Posterior vena cava (tissue), 2 donors: ENCODE data around the gene NTM. TPM values are rescaled to one million over a fixed set of nuclear protein-coding genes. Genes with fewer than 3 reads are reported as not detected.

Experiments used
- DNase-seq: peaks from one replicate; pipeline ENCODE4 v3.0.0-alpha.2; 2020; ENCODE audit warnings: low spot score
- intact Hi-C, 2 donors: fragments of 100-400 bp; cut with DNase I; formaldehyde crosslinking; loops; one replicate each; pipeline versions ENCODE4 v1.14.1 to v1.14.2; 2022 to 2023
- total RNA-seq, 2 donors: library from RNA; stranded (reverse); fragmentation: NEBNext Ultra II Directional; extraction: Animal tissue kit (Norgen Biotek cat#: 25700); gene quantifications; one replicate each; pipeline ENCODE4 v1.2.1, GENCODE V29; 2021
- donor health status: DM: yes; HTN: yes; CAD: no.
- donor health status: DM: yes; HTN: yes; CAD: no.

The NTM gene
- total RNA-seq, 2 donors from 2014 or later, result 8.2 to 16.1 TPM

DNA sequence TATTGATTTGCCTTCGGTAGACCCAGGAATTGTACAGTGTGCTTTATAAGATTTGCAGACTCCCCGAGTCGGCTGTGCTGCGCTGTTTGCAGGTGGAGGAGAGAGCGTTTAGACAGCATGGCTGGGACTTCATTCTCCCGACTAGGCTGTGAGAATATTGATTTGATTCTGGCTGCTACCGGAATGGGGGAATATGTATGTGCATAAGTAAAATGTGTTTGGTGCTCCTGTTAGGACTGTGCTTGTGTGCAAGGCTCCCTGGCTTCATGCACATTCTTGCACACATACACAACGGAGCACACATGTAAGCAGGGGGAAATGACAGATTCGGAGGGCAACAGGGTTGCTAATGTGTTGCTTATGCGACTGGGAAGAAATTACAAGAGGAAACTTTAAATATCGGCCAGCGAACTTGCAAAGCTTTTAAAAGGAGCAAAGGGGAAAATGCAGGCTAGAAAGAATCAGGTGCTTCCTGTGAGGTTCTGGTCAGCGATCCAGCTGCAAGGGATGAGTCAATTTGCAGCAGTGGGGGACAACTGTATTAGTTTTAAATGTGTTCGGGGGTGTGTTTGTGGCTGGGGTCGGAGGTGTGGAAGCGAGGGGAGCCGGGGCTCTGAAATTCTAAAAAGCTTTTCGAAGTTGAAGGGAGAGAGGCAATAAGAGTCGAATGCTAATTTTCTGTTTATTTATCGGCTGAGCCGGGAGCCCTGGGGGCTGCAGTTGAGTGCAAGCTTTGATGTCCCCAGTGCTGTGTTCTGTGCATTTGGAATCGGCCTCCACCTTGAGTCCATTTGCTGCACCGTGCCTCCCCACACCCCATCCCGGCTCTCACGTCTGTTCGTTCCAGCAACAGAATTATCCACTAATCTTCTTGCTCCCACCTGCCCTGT lies 731 bp downstream of the NTM start:
- intact Hi-C loops, result loop anchor here in 1 of 2 donors (1.0 kb wide), 1 partner anchor 31 kb away; no protein-coding TSS in a partner anchor
- DNase-seq, result no peak

DNA sequence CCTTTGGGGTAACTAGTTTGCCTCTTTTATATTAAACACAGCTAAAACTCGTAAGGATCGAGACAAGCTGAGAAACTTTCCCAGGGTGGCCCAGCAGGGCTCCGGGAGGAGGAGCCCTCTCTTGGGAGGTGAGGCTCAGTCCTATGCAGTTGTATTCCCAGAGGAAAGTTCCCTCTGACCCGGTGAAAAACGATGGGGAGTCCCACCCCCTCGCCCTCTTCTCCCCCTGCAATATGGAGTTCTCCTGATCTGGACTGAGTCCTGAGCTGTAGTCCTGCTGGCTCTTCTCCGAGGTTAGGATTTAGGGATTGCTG lies 1.3 kb downstream of the NTM start:
- intact Hi-C loops, result no loop called here

GRCh38 chr11:131372234-131372962 lies 2.0 kb downstream of the NTM start:
- intact Hi-C loops, result no loop called here
- DNase-seq, result no peak

More for the DNA sequence above, 1.3 kb downstream of the NTM start:
- DNase-seq, result no peak

- intact Hi-C loops, result no loop called here
- no peak for DNase-seq
These were observed 2.8 kb downstream of the NTM start for GRCh38 chr11:131373095-131373725.

DNA sequence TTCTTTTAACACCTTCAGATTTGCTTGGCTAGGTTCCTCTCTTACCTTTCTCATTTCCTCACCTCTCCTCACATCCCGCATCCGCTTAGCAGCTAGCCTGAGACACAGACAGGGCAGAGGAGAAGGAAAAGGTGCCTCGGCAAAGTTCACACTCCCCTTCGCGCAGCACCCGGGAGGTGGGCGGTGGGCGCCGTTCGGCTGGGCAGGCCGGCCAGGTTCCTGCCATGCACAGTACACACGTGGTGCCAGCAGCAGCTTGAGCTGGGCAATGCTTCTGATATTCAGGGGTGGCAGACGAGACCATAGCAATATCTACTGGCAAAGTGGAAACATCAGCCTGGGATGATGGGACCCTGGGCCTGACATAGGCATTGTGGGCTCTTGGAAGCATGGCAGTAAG lies 3.3 kb downstream of the NTM start:
- intact Hi-C loops, result no loop called here
- DNase-seq, result no peak

DNA sequence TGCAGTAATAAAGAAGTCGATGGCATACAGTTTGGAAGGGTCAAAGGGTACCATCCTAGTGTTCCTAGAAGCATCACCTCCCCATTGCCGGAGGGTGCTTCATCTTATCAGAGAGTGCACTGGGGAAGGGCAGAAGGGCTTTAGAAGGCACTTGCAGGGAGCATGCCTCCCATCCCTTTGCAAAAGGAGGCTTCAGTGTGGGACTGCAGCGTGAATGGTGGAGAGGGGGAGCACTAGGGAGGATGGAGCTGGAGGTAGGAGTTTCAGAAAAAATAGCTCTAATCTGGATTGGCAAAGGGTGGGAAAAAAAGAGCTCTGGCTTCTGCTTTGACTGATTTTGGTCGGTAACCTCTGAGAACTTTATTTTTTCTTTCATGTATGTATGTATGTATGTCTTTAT lies 5.0 kb downstream of the NTM start:
- intact Hi-C loops, result no loop called here
- DNase-seq, result no peak

DNA sequence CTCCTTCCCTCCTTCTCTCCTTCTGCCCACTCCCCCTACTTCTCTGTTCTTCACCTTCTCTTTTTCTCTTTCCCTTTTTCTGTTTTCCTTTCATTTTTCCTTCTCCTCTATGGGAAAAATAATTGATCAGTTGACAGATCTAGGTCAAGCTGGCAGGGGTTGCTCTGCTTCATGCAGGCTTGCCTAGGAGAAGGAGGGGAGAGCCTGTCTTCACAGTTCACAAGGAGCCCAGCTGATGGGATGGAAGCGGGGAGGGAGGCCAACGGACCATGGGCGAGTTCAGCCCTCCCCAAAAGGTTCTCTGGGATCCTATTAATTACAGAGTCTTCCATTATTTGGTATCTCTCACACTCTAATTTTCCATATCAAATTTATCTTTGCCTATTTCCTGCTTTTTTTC lies 5.5 kb downstream of the NTM start:
- intact Hi-C loops, result no loop called here
- no peak for DNase-seq

DNA sequence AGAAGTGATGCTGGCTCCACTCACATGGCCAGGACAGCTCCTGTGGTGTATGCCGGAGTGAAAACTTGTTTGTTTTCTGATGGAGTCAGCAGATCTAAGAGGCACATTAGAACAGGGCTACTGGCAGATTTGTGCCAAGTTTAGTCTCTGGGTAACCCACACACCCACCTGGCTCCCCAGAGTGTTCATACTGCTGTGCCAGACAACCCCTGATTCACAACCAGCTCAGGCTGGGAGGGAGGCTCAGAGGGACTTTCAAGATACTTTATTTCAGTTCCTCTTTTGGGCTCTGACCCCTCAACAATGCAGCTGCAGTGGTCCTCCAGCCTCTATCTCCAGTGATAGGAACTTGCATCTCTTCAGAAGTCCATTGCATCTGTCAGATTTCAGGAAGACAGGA lies 8.5 kb downstream of the NTM start:
- intact Hi-C loops, result no loop called here
- no peak for DNase-seq

DNA sequence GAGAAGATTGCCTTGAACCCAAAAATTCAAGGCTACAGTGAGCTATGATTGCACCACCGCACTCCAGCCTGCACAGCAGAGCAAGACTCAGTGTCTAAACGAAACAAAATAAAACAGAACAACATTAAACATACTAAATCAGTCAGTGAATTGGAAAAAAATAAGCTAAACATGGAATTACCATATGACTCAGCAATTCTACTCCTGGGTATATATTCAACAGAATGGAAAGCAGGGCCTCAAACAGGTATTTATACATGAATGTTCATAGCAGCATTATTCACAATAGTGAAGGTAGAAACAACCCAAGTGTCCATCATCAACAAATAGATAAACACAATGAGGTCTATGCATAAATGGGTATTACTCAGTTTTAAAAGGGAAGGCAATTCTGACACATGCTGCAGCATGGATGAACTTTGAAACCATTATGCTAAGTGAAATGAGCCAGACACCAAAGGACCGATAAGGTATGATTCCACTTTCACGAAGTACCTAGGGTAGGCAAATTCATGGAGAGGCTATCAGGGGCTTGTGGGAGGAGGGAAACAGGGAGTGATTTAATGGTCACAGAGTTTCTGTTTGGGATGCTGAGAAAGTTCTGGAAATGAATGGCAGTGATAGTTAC lies 15.5 kb downstream of the NTM start:
- no peak for DNase-seq
- intact Hi-C loops, result no loop called here

DNA sequence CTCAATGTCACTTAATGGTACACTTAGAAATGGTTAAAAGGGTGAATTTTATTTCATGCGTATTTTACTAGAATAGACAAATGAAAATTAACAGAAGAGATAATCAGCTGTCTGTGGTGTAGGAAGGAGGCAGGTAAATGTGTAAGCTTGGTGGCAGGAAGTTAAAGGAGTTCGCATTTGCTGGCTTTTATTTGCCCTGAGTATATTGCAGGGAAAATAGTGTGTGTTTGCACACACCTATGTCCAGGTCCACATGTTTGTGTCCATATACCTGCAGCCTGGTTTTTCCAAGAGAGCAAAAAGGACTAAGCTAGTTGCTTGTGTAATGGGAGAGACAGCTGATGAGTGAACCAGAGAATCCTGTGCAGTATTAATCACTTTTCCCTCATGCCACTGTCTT lies 16.0 kb downstream of the NTM start:
- intact Hi-C loops, result no loop called here
- DNase-seq, result no peak

GRCh38 chr11:131388030-131388429 lies 17.6 kb downstream of the NTM start:
- intact Hi-C loops, result no loop called here
- no peak for DNase-seq

- intact Hi-C loops, result no loop called here
- DNase-seq, result no peak
These were observed 19.2 kb downstream of the NTM start for GRCh38 chr11:131389582-131389981.

DNA sequence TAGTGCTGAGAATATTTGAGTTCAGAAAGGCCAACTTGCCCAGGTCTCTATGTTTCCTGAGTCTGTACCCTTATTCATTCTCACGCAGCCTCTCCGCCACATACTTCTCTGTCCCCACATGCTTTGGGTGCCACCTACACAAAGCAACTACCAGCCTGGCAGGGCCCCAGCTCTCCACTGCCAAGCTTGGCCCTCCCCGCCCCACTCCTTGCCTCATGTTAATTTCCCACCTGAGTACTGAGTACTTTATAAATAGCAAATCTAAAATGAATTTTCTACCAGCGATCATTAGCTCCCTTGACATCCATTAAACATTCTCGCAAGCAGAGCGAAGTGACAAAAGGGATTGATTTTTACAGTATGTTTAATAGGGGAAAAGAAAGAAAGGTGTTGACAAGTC lies 20.8 kb downstream of the NTM start:
- intact Hi-C loops, result no loop called here
- DNase-seq, result no peak

GRCh38 chr11:131392528-131393255 lies 22.3 kb downstream of the NTM start:
- DNase-seq, result no peak
- intact Hi-C loops, result no loop called here

DNA sequence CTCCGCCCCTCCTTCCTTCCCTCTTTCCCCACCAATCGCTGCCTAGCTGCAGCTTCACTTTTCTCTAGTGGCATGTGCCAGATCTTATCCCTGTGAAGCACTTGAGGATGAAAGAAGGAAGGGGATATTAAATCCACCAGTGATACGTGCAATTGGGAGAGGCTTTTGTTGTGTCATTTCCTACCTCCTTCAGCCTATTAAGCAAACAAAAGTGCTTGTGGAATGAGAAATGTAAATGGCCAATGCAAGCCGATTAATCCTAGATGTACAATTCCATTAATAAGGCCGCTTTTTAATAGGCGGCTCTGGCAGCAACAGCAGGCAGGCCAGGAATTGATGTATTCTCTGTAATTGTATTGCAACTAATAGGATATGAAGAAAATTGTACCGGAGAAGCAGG lies 23.3 kb downstream of the NTM start:
- intact Hi-C loops, result no loop called here
- DNase-seq, result no peak

DNA sequence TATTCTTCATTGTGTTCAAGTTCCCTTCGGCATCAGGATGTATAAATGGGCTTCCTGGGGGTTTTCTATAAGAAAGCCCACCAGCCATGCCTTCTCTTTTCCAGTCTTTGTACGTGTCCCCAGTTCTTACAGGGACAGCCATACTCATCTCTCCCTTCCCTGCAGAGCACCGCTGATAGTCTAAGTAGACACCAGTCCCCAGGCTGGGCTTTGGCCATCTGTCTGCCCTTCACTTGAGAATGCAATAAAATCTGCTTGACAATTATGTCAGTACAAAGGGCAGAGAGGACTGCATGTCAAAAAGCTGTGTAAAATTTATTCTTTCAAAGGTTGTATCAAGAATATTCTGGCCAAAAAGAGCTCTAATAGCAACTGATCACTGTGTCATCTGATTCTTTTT lies 27.3 kb downstream of the NTM start:
- DNase-seq, result no peak

DNA sequence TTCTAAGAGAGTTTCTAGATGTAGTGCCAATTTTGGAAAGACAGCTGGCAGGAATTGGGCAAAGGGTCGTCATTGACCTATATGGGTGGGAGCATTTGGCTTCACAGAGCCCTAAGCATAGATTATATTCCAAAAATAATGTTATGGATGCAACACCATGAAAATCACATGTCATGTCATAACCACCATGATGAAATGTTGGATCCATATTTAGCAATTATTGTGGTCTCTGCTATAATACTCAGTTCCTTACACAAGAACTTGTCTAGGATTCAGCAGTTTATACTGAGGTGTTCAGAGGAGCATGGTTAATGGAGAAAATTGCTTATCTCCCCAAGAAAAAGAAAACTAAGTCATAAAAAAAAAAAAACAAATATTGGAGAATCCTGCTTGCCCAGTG lies 31.6 kb downstream of the NTM start:
- intact Hi-C loops, result loop anchor here in 1 of 2 donors (1.0 kb wide), 1 partner anchor 32 kb away; the partner anchor contains the start of gene NTM
- DNase-seq, result no peak

More for the DNA sequence above, 27.3 kb downstream of the NTM start:
- intact Hi-C loops, result no loop called here

DNA sequence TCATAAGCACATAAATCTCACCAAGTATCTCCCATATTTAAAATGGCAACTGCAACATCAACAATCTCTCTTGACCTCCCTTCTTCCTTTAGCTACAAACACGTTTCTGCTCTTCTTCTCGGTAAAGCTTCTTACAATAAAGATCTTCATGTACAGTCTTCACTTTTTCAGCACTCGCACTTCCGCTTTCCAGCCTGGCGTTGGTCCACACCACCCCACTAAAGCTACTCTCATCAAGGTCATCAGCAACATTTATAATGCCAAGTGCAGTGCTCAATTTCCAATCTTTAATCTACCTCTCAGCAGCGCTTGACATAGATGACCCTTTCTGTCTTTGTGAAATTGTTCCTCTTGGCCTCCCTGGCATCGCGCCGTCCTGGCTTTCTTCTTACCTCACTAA lies 33.6 kb downstream of the NTM start:
- intact Hi-C loops, result no loop called here
- no peak for DNase-seq

- intact Hi-C loops, result no loop called here
These were observed 37.7 kb downstream of the NTM start for GRCh38 chr11:131408025-131408640.

More at GRCh38 chr11:131408025-131408640, 37.7 kb downstream of the NTM start:
- DNase-seq, result no peak
